Neural cell (in vitro differentiated cells): ENCODE results near the gene TSSC4. TPM values are rescaled to one million over a fixed set of nuclear protein-coding genes. Genes with fewer than 3 reads are reported as not detected.

Experiments used
- H2AFZ ChIP-seq: fragments of 200-600, 300-800 bp; sonication (generic), shearing (Covaris generic); 2 replicates; pipeline ENCODE4 v1.6.0; 2014; ENCODE audit warnings: low read depth, mild to moderate bottlenecking, antibody characterized with exemption, low read length, moderate library complexity
- H3F3A ChIP-seq: fragments of 200-600 bp; shearing (Covaris generic); 2 replicates; pipeline ENCODE4 v1.6.1; 2016; ENCODE audit warnings: mild to moderate bottlenecking, moderate library complexity, mixed read lengths, antibody characterized with exemption, low read length; ENCODE audit not compliant: insufficient read depth, poor library complexity, severe bottlenecking
- H3K27ac ChIP-seq: fragments of 200-600, 300-800 bp; sonication (generic), shearing (Covaris generic); 2 replicates; pipeline ENCODE4 v1.5.1; 2014; ENCODE audit warnings: mild to moderate bottlenecking, low read length, moderate library complexity
- H3K27me3 ChIP-seq: fragments of 300-800, 200-600 bp; sonication (generic), shearing (Covaris generic); 2 replicates; pipeline ENCODE4 v1.6.0; 2014; ENCODE audit warnings: mild to moderate bottlenecking, low read depth, low read length, moderate library complexity; ENCODE audit not compliant: insufficient read depth
- H3K36me3 ChIP-seq: fragments of 300-800, 200-600 bp; sonication (generic), shearing (Covaris generic); 2 replicates; pipeline ENCODE4 v1.5.1; 2014; ENCODE audit warnings: mild to moderate bottlenecking, antibody characterized with exemption, low read length, moderate library complexity; ENCODE audit not compliant: insufficient read depth
- H3K4me2 ChIP-seq: fragments of 300-800, 200-600 bp; sonication (generic), shearing (Covaris generic); 2 replicates; pipeline ENCODE4 v1.6.0; 2014; ENCODE audit warnings: mild to moderate bottlenecking, low read length
- H3K4me3 ChIP-seq: fragments of 300-800, 200-600 bp; sonication (generic), shearing (Covaris generic); 2 replicates; pipeline ENCODE4 v1.5.1; 2014; ENCODE audit warnings: mild to moderate bottlenecking, low read length, moderate library complexity
- H3K79me2 ChIP-seq: fragments of 200-600 bp; shearing (Covaris generic); replicated peaks from 2 replicates; pipeline ENCODE4 v1.6.0; 2014; ENCODE audit warnings: mild to moderate bottlenecking, low read length, moderate library complexity; ENCODE audit not compliant: insufficient read depth
- H3K9ac ChIP-seq: fragments of 300-800, 200-600 bp; sonication (generic), shearing (Covaris generic); 2 replicates; pipeline ENCODE4 v1.6.1; 2016; ENCODE audit warnings: mild to moderate bottlenecking, low read length, mixed read lengths
- H3K9me2 ChIP-seq: fragments of 200-600 bp; shearing (Covaris generic); 2 replicates; pipeline ENCODE4 v1.6.1; 2016; ENCODE audit warnings: mild to moderate bottlenecking, low read length, mixed read lengths; ENCODE audit not compliant: insufficient read depth
- H3K9me3 ChIP-seq: fragments of 200-600, 300-800 bp; sonication (generic), shearing (Covaris generic); 2 replicates; pipeline ENCODE4 v1.6.1; 2016; ENCODE audit warnings: mild to moderate bottlenecking, mixed run types, low read length, moderate library complexity, mixed read lengths
- H4K20me1 ChIP-seq: fragments of 200-600 bp; shearing (Covaris generic); 2 replicates; pipeline ENCODE4 v1.6.1; 2016; ENCODE audit warnings: mild to moderate bottlenecking, mixed run types; ENCODE audit not compliant: insufficient read depth
- CTCF ChIP-seq: fragments of 450-650 bp; IDR thresholded peaks from 2 replicates; pipeline ENCODE4 v1.5.1; 2014; ENCODE audit warnings: antibody characterized with exemption, mild to moderate bottlenecking, moderate library complexity; ENCODE audit not compliant: poor library complexity, severe bottlenecking
- EP300 ChIP-seq: fragments of 450-650 bp; conservative IDR thresholded peaks from 2 replicates; pipeline ENCODE4 v1.6.1; 2014; ENCODE audit warnings: antibody characterized with exemption, mild to moderate bottlenecking, moderate library complexity; ENCODE audit not compliant: poor library complexity, severe bottlenecking
- EZH2 ChIP-seq: fragments of 200-600, 300-800 bp; shearing (Covaris generic), sonication (generic); IDR thresholded peaks from 2 replicates; pipeline ENCODE4 v1.6.1; 2014; ENCODE audit warnings: antibody characterized with exemption, low read length, borderline replicate concordance, mild to moderate bottlenecking; ENCODE audit not compliant: insufficient read depth, poor library complexity, severe bottlenecking
- MXI1 ChIP-seq: fragments of 450-650 bp; conservative IDR thresholded peaks from 2 replicates; pipeline ENCODE4 v1.6.1; 2014; ENCODE audit warnings: antibody characterized with exemption, mild to moderate bottlenecking; ENCODE audit not compliant: poor library complexity, severe bottlenecking
- POLR2AphosphoS5 ChIP-seq: IDR thresholded peaks from 2 replicates; pipeline ENCODE4 v1.6.1; 2012
- RAD21 ChIP-seq: fragments of 450-650 bp; conservative IDR thresholded peaks from 2 replicates; pipeline ENCODE4 v1.6.1; 2014; ENCODE audit warnings: antibody characterized with exemption, mild to moderate bottlenecking, moderate library complexity
- REST ChIP-seq: IDR thresholded peaks from 2 replicates; pipeline ENCODE4 v1.6.1; 2012; ENCODE audit warnings: borderline replicate concordance
- SMC3 ChIP-seq: fragments of 450-650 bp; conservative IDR thresholded peaks from 2 replicates; pipeline ENCODE4 v1.6.1; 2014; ENCODE audit warnings: antibody characterized with exemption, mild to moderate bottlenecking, moderate library complexity; ENCODE audit not compliant: poor library complexity
- TAF1 ChIP-seq: IDR thresholded peaks from 2 replicates; pipeline ENCODE4 v1.6.1; 2012; ENCODE audit warnings: low read depth
- polyA plus RNA-seq: library from polyadenylated mRNA; depleted of rRNA; stranded (reverse); fragments of >200 nt; gene quantifications from 2 replicates; pipeline ENCODE4 v1.2.3, GENCODE V29; 2014

Gene TSSC4
- polyA plus RNA-seq, 1 donor from 2014 or later, result 54.3 TPM

- no peak within 1 kb of the TSS for H3K4me2 ChIP-seq
- H3K9me3 ChIP-seq, result peaks cover 11% of the 10 kb centered on the region
- H2AFZ ChIP-seq, result no peak within 1 kb of the TSS
- H3K9me2 ChIP-seq, result no peaks in the 10 kb centered on the region
- no peaks in the 10 kb centered on the region for H3K36me3 ChIP-seq
- H3K27me3 ChIP-seq, result peaks cover 50% of the 10 kb centered on the region
- TF ChIP-seq CTCF (no peak), EP300 (no peak), POLR2AphosphoS5 (no peak), TAF1 (no peak), SMC3 (no peak), MXI1 (no peak)
- no peak within 1 kb of the TSS for H3K27ac ChIP-seq
- no peaks in the 10 kb centered on the region for H3K79me2 ChIP-seq
- H4K20me1 ChIP-seq, result no peaks in the 10 kb centered on the region
- peak within 1 kb of the TSS; percentile 38 for H3K4me3 ChIP-seq
- no peak within 1 kb of the TSS for H3K9ac ChIP-seq
- H3F3A ChIP-seq, result no peaks in the 10 kb centered on the region
These were observed 44.5 kb downstream of the TSSC4 start, which contains the start of gene KCNQ1 for GRCh38 chr11:2444821-2445745. KCNQ1 (plus strand) TSS chr11:2445008; CDS start chr11:2445099, 91 bp downstream.

GRCh38 chr11:2445746-2446551, 45.4 kb downstream of the TSSC4 start:
- H3K27ac ChIP-seq, result no peak overlapping the region
- no peak overlapping the region for H3K9ac ChIP-seq
- no peak overlapping the region for H2AFZ ChIP-seq
- peaks cover 11% of the 10 kb centered on the region for H3K9me3 ChIP-seq
- no peaks in the 10 kb centered on the region for H3F3A ChIP-seq
- no peaks in the 10 kb centered on the region for H3K9me2 ChIP-seq
- H3K79me2 ChIP-seq, result no peaks in the 10 kb centered on the region
- H3K27me3 ChIP-seq, result peaks cover 50% of the 10 kb centered on the region
- no peak overlapping the region for H3K4me2 ChIP-seq
- no peaks in the 10 kb centered on the region for H3K36me3 ChIP-seq
- no peak for TF ChIP-seq MXI1
- no peaks in the 10 kb centered on the region for H4K20me1 ChIP-seq
- H3K4me3 ChIP-seq, result no peak overlapping the region

GRCh38 chr11:2446590-2447252, 46.2 kb downstream of the TSSC4 start:
- H3K9me3 ChIP-seq, result peaks cover 11% of the 10 kb centered on the region
- no peak overlapping the region for H3K9ac ChIP-seq
- H3K9me2 ChIP-seq, result no peaks in the 10 kb centered on the region
- no peak overlapping the region for H3K27ac ChIP-seq
- H3K36me3 ChIP-seq, result no peaks in the 10 kb centered on the region
- no peak overlapping the region for H3K4me3 ChIP-seq
- no peaks in the 10 kb centered on the region for H3K79me2 ChIP-seq
- H3F3A ChIP-seq, result no peaks in the 10 kb centered on the region
- TF ChIP-seq EP300 (no peak), POLR2AphosphoS5 (no peak), TAF1 (no peak), MXI1 (no peak), REST (no peak), SMC3 (no peak), RAD21 (no peak), CTCF (no peak), EZH2 (no peak)
- H2AFZ ChIP-seq, result no peak overlapping the region
- H3K4me2 ChIP-seq, result no peak overlapping the region
- H4K20me1 ChIP-seq, result no peaks in the 10 kb centered on the region
- H3K27me3 ChIP-seq, result peaks cover 50% of the 10 kb centered on the region
